NCI-H748 treated with DMSO at 0.1 percent for 48 hours (cell line): ENCODE data around the gene NEU4.

ENCODE experiments used
- DNase-seq: peaks from one replicate; lab custom pipeline; 2025; lab: John Stamatoyannopoulos, UW

Gene NEU4

DNA sequence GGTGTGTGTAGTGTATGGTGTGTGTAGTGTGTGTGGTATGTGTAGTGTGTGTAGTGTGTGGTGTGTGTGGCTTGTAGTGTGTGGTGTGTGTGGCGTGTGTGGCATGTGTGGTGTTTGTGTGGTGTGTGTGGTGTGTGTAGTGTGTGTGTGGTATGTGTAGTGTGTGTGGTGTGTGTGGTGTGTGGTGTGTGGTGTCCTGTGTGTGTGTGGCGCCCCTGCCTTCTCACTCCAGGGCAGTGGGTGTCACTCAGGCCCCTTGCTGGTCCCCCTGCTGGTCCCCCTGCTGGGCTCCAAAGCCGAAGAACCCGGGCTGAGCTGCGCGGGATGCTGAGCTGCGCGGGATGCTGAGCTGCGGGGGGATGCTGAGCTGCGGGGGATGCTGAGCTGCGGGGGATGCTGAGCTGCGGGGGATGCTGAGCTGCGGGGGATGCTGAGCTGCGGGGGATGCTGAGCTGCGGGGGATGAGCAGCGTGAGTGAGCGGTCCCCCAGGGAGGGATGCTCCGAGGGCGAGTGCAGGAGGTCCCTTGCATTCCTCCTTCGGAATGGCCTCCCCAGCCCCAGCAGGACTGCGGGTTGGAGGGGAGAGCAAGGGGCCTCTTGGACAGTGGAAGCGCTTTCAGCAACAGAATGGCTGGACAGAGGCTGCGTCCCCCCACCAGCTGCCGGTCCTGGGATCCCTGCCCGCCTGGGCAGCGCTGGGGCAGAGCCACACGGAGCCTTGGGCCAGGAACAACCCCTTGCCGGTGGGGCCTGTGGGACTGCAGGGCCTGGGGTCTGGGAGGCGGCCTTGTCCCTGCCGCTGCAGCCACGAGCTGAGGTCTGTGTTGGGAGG, 57.2 kb downstream of the NEU4 start:
- DNase-seq: no peak
